Keratinocyte (primary cell): ENCODE measurements around the gene SFXN4. TPM values are rescaled to one million over a fixed set of nuclear protein-coding genes. Genes with fewer than 3 reads are reported as not detected.
"Not testable (repeated sequence)": the region's sequence is repeated elsewhere in the genome, so short reads cannot be mapped to it uniquely, and the experiment has no call there.

Experiments used
- DNase-seq: peaks from one replicate; pipeline ENCODE4 v3.0.0-alpha.2; 2011; ENCODE audit warnings: low read depth, missing footprints, low spot score
- FAIRE-seq: peaks from 2 replicates; lab custom pipeline; 2011; peaks lifted over from hg19 to GRCh38; lab: Jason Lieb, UNC
- H2AFZ ChIP-seq: 2 replicates; pipeline ENCODE4 v1.6.0; 2012; ENCODE audit warnings: low read length, control low read depth, inconsistent platforms; ENCODE audit not compliant: control insufficient read depth
- H3K27ac ChIP-seq: 2 replicates; pipeline ENCODE4 v1.5.1; 2011; ENCODE audit warnings: low read length; ENCODE audit not compliant: control insufficient read depth, insufficient read depth
- H3K27me3 ChIP-seq: 3 replicates; pipeline ENCODE4 v1.6.0; 2011; ENCODE audit warnings: low read length; ENCODE audit not compliant: control insufficient read depth, insufficient read depth; ENCODE audit errors: extremely low read depth
- H3K36me3 ChIP-seq, 2 experiments: 2 replicates in 1 of 2; 3 replicates in 1 of 2; pipeline ENCODE4 v1.5.1; 2011; ENCODE audit warnings: low read length in 2 of 2, mild to moderate bottlenecking in 1 of 2; ENCODE audit not compliant: control insufficient read depth in 2 of 2, insufficient read depth in 2 of 2; ENCODE audit errors: extremely low read depth in 1 of 2
- H3K4me1 ChIP-seq: 3 replicates; pipeline ENCODE4 v1.5.1; 2011; ENCODE audit warnings: low read length; ENCODE audit not compliant: control insufficient read depth, insufficient read depth; ENCODE audit errors: extremely low read depth
- H3K4me2 ChIP-seq: 3 replicates; pipeline ENCODE4 v1.6.0; 2011; ENCODE audit warnings: low read depth, low read length; ENCODE audit not compliant: control insufficient read depth, insufficient read depth; ENCODE audit errors: extremely low read depth
- H3K4me3 ChIP-seq, 3 experiments: fragments of 200-600 bp in 1 of 3; sonication (generic) in 1 of 3; 2 replicates in 2 of 3; 3 replicates in 1 of 3; pipeline ENCODE4 v1.5.1; 2011 to 2016; ENCODE audit warnings: low read length in 3 of 3, mild to moderate bottlenecking in 3 of 3, control low read depth in 2 of 3, inconsistent platforms in 1 of 3, low read depth in 1 of 3, mixed read lengths in 1 of 3, mixed run types in 1 of 3, moderate library complexity in 1 of 3; ENCODE audit not compliant: control insufficient read depth in 2 of 3, insufficient read depth in 2 of 3; ENCODE audit errors: extremely low read depth in 1 of 3
- H3K79me2 ChIP-seq: 2 replicates; pipeline ENCODE4 v1.6.0; 2012; ENCODE audit warnings: low read length; ENCODE audit not compliant: control insufficient read depth, insufficient read depth
- H3K9ac ChIP-seq: 3 replicates; pipeline ENCODE4 v1.6.0; 2011; ENCODE audit warnings: low read length; ENCODE audit not compliant: control insufficient read depth, insufficient read depth; ENCODE audit errors: extremely low read depth
- H3K9me1 ChIP-seq: 3 replicates; pipeline ENCODE4 v1.6.0; 2011; ENCODE audit warnings: low read length; ENCODE audit not compliant: control insufficient read depth, insufficient read depth; ENCODE audit errors: extremely low read depth
- H3K9me3 ChIP-seq: 2 replicates; pipeline ENCODE4 v1.5.1; 2012; ENCODE audit warnings: low read depth, low read length; ENCODE audit not compliant: control insufficient read depth
- H4K20me1 ChIP-seq: 3 replicates; pipeline ENCODE4 v1.6.0; 2011; ENCODE audit warnings: low read length; ENCODE audit not compliant: control insufficient read depth, insufficient read depth; ENCODE audit errors: extremely low read depth
- EZH2 ChIP-seq: IDR thresholded peaks from one replicate; pipeline ENCODE4 v1.6.1; 2012; ENCODE audit warnings: inconsistent platforms, mild to moderate bottlenecking, low read length, moderate library complexity
- dilution Hi-C: fragments of 300-500 bp; cut with MboI; formaldehyde crosslinking; loops from one replicate; pipeline ENCODE4 v1.7.0; 2020; ENCODE audit warnings: low sequenced_read_pairs; ENCODE audit not compliant: extremely low pct_ligation_motif_present
- polyA plus RNA-seq, 5 experiments: library from polyadenylated mRNA; depleted of rRNA in 3 of 5; stranded (reverse) in 3 of 5; stranded (forward) in 1 of 5; unstranded in 1 of 5; fragments of >200 nt; gene quantifications; 1 replicate in 1 of 5; 2 replicates in 3 of 5; 3 replicates in 1 of 5; pipeline versions ENCODE4 v1.2.1 to v1.2.3, GENCODE V29; 2011 to 2012; ENCODE audit warnings: missing spikeins in 2 of 5, low read depth in 1 of 5, low replicate concordance in 1 of 5
- TF ChIP-seq, protein P1 (sequence below), 3 experiments: IDR thresholded peaks in 1 of 3; conservative IDR thresholded peaks in 1 of 3; optimal IDR thresholded peaks in 1 of 3; 2 replicates in 2 of 3; 3 replicates in 1 of 3; pipeline versions ENCODE3 to v1.5.1; 2011; ENCODE audit warnings: low read length in 3 of 3, mild to moderate bottlenecking in 3 of 3, moderate library complexity in 2 of 3, control low read depth in 1 of 3, inconsistent platforms in 1 of 3; ENCODE audit not compliant: insufficient read depth in 2 of 3; ENCODE audit errors: extremely low read depth in 1 of 3

Gene SFXN4
- polyA plus RNA-seq, 1 donor (not counting 4 experiments of a cell fraction or from before 2014, with no cell fraction given): 27.6 TPM

DNA sequence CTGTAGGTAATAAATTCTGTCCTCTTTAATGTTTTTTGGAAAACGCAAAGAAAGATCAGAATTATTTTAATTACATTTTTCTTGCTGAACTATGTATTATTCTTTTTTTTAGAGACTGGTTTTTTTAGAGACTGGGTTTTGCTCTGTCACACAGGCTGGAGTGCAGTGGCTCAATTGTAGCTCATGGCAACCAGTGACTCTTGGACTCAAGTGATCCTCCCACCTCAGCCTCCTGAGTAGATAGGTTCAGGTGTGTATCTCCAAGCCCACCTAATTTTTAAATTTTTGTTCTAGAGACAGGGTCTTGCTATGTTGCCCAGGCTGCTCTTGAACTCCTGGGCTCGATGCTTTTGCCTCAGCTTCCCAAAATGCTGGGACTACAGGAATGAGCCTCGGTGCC, 66.9 kb downstream of the SFXN4 start:
- Histone ChIP-seq H3K9me3 (no peaks in the 10 kb centered on the region), H4K20me1 (no peaks in the 10 kb centered on the region), H3K4me2 (no peak overlapping the region), H3K36me3 (no peaks in the 10 kb centered on the region), H3K27me3 (no peaks in the 10 kb centered on the region), H2AFZ (no peak overlapping the region), H3K4me3 (no peak overlapping the region), H3K27ac (no peak overlapping the region), H3K4me1 (peaks cover 24% of the 10 kb centered on the region), H3K79me2 (no peaks in the 10 kb centered on the region), H3K9ac (no peak overlapping the region), H3K9me1 (no peaks in the 10 kb centered on the region)
- FAIRE-seq (no peak), DNase-seq (no peak)
- dilution Hi-C loops: no loop called here
- no peak for TF ChIP-seq EZH2
- TF ChIP-seq, protein P1, sequence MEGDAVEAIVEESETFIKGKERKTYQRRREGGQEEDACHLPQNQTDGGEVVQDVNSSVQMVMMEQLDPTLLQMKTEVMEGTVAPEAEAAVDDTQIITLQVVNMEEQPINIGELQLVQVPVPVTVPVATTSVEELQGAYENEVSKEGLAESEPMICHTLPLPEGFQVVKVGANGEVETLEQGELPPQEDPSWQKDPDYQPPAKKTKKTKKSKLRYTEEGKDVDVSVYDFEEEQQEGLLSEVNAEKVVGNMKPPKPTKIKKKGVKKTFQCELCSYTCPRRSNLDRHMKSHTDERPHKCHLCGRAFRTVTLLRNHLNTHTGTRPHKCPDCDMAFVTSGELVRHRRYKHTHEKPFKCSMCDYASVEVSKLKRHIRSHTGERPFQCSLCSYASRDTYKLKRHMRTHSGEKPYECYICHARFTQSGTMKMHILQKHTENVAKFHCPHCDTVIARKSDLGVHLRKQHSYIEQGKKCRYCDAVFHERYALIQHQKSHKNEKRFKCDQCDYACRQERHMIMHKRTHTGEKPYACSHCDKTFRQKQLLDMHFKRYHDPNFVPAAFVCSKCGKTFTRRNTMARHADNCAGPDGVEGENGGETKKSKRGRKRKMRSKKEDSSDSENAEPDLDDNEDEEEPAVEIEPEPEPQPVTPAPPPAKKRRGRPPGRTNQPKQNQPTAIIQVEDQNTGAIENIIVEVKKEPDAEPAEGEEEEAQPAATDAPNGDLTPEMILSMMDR (optimal IDR thresholded peaks at IDR 0.05 in 1 of 3, IDR thresholded peaks at IDR 0.05 in 1 of 3, conservative IDR thresholded peaks at IDR 0.05 in 1 of 3; ENCODE audit: extremely low read depth in 1 of 3, insufficient read depth in 2 of 3, low read length in 3 of 3): no peak

DNA sequence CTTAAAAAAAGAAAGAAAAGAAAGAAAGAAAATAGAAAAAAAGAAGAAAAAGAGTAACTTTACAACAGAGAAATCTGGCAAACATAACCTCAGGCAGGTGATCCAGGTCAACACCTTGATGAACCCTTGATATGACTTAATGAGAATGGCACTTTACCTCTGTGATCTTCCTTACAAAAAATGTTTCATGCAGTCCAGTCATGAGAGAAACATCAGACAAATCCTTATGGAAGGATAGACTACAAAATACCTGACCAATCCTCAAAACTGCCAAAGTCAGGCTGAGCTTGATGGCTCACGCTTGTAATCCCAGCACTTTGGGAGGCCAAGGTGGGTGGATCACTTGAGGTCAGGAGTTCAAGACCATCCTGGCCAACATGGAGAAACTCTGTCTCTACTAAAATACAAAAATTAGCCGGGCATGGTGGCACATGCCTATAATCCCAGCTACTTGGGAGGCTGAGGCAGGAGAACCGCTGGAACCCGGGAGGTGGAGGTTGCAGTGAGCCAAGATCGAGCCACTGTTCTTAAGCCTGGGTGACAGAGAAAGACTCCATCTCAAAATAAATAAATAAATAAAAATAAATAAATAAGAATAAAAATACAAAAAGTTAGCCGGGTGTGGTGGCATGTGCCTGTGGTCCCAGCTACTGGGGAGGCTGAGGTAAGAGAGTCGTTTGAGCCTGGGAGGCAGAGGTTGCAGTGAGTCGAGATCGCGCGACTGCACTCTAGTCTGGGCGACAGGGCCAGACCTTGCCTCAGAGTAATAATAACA, 68.7 kb downstream of the SFXN4 start:
- H3K79me2 ChIP-seq, H3K27ac ChIP-seq, H3K4me2 ChIP-seq, H3K36me3 ChIP-seq, H3K9ac ChIP-seq, H4K20me1 ChIP-seq, H2AFZ ChIP-seq, dilution Hi-C loops, H3K4me3 ChIP-seq, H3K27me3 ChIP-seq, DNase-seq, H3K9me3 ChIP-seq, FAIRE-seq, H3K9me1 ChIP-seq: not testable (repeated sequence)
- peaks cover 18% of the 10 kb centered on the region for H3K4me1 ChIP-seq

DNA sequence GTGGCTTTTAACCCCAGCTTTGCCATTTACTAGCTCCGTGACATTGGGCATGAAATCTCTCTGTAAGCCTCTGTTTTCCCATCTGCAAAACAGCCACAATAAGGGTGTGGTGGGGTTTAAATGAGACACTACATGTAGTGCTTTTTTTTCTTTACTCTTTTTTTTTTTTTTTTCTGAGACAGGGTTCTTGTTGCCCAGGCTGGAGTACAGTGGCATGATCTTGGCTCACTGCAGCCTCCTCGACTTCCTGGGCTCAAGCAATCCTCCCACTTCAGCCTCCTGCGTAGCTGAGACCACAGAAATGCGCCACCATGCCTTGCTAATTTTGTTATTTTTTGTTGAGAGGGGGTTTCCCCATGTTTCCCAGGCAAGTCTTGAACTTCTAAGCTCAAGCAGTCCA, 69.9 kb downstream of the SFXN4 start:
- Histone ChIP-seq H4K20me1 (no peaks in the 10 kb centered on the region), H3K4me2 (no peak overlapping the region), H3K9ac (no peak overlapping the region), H3K27ac (no peak overlapping the region), H3K27me3 (no peaks in the 10 kb centered on the region), H3K79me2 (no peaks in the 10 kb centered on the region), H3K4me3 (no peak overlapping the region), H3K9me1 (no peaks in the 10 kb centered on the region), H3K36me3 (no peaks in the 10 kb centered on the region), H3K4me1 (peaks cover 14% of the 10 kb centered on the region), H2AFZ (no peak overlapping the region), H3K9me3 (no peaks in the 10 kb centered on the region)
- FAIRE-seq (no peak), DNase-seq (no peak)
- TF ChIP-seq, protein P1 (optimal IDR thresholded peaks at IDR 0.05 in 1 of 3, IDR thresholded peaks at IDR 0.05 in 1 of 3, conservative IDR thresholded peaks at IDR 0.05 in 1 of 3; ENCODE audit: extremely low read depth in 1 of 3, insufficient read depth in 2 of 3, low read length in 3 of 3): no peak
- TF ChIP-seq EZH2: no peak
- dilution Hi-C loops: no loop called here
